Lower lobe of right lung (tissue), 2 donors: ENCODE measurements around the gene PIK3C3. TPM values are rescaled to one million over a fixed set of nuclear protein-coding genes. Genes with fewer than 3 reads are reported as not detected.
"Not testable (repeated sequence)": the region's sequence is repeated elsewhere in the genome, so short reads cannot be mapped to it uniquely, and the experiment has no call there.

Experiments used
- ATAC-seq, 2 donors: fragments of 200-7000 bp; cut with Tn5 transposase; one replicate each; pipeline ENCODE4 v1.9.1; 2020 to 2022; ENCODE audit warnings: mild to moderate bottlenecking in 2 of 2, moderate library complexity in 2 of 2
- DNase-seq: peaks from one replicate; pipeline ENCODE4 v3.0.0-alpha.2; 2020
- H3K27ac ChIP-seq: fragments of 200-600 bp; one replicate; pipeline ENCODE4 v1.8.0; 2022
- H3K27me3 ChIP-seq: fragments of 200-600 bp; one replicate; pipeline ENCODE4 v1.8.0; 2022; ENCODE audit warnings: low read depth
- H3K36me3 ChIP-seq: fragments of 200-600 bp; one replicate; pipeline ENCODE4 v1.8.0; 2022; ENCODE audit warnings: mild to moderate bottlenecking
- H3K4me1 ChIP-seq: fragments of 200-600 bp; one replicate; pipeline ENCODE4 v1.8.0; 2022
- H3K4me3 ChIP-seq: fragments of 200-600 bp; one replicate; pipeline ENCODE4 v1.8.0; 2022; ENCODE audit warnings: mild to moderate bottlenecking
- H3K9me3 ChIP-seq: fragments of 200-600 bp; one replicate; pipeline ENCODE4 v1.8.0; 2022
- intact Hi-C: fragments of 100-400 bp; cut with DNase I; formaldehyde crosslinking; loops from one replicate; pipeline ENCODE4 v1.11.0; 2022
- total RNA-seq: library from RNA; stranded (reverse); fragmentation: NEBNext Ultra II Directional; extraction: Animal tissue kit (Norgen Biotek cat#: 25700); gene quantifications from one replicate; pipeline ENCODE4 v1.2.1, GENCODE V29; 2021
- TF ChIP-seq, protein P1 (sequence below): fragments of 200-600 bp; IDR thresholded peaks from one replicate; pipeline ENCODE4 v1.8.0; 2022; ENCODE audit warnings: antibody characterized with exemption, mild to moderate bottlenecking
- donor health status: DM: no; HTN: yes; CAD: no; lungs with severe emphysema.

Gene PIK3C3
- total RNA-seq, 1 donor from 2014 or later = 51.2 TPM

DNA sequence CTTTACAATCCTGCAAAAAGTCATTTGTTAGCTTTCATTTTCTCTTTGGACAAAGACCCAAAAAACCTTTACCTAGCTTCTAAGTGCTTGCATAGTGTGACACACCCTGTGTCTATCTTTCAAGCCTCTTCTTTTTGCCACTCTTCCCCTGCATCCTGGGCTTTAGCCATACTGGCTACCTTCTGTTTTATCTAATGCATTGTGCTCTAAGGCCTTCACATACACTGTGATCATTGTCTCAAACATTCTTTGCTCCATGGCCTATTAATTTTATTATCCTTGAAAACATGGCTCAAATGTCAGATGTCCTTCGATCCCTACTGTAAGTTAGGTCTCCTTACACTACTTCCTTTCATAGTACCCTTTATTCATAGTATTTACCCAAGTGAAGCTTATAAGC is 84.4 kb downstream of the PIK3C3 start:
- H3K4me3 ChIP-seq = no peak overlapping the region
- TF ChIP-seq, protein P1, sequence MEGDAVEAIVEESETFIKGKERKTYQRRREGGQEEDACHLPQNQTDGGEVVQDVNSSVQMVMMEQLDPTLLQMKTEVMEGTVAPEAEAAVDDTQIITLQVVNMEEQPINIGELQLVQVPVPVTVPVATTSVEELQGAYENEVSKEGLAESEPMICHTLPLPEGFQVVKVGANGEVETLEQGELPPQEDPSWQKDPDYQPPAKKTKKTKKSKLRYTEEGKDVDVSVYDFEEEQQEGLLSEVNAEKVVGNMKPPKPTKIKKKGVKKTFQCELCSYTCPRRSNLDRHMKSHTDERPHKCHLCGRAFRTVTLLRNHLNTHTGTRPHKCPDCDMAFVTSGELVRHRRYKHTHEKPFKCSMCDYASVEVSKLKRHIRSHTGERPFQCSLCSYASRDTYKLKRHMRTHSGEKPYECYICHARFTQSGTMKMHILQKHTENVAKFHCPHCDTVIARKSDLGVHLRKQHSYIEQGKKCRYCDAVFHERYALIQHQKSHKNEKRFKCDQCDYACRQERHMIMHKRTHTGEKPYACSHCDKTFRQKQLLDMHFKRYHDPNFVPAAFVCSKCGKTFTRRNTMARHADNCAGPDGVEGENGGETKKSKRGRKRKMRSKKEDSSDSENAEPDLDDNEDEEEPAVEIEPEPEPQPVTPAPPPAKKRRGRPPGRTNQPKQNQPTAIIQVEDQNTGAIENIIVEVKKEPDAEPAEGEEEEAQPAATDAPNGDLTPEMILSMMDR = no peak
- DNase-seq = no peak
- H3K4me1 ChIP-seq = no peaks in the 10 kb centered on the region
- H3K27me3 ChIP-seq = no peaks in the 10 kb centered on the region
- no peak overlapping the region for H3K27ac ChIP-seq
- intact Hi-C loops = no loop called here
- H3K9me3 ChIP-seq = no peaks in the 10 kb centered on the region
- H3K36me3 ChIP-seq = peaks cover 92% of the 10 kb centered on the region
- ATAC-seq = no peak

DNA sequence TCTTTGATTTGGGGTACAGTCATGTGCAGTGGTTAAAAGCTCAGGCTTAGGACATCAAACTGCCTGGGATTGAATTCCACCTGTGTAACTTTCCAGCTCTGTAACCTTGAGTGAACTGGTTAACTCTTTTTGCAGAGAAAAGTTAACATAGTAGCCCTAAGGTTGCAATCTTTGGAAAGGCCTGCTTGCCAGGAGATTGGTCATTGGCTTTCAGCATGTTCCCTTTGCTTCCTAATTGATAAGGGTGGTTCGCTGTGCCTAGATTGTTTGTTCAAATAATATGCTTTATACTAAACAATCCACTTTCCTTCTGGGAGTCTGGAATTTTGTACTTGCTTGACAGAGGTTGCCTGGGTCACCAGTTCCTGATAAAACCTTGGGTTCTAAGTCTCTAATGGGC is 86.8 kb downstream of the PIK3C3 start:
- no peak overlapping the region for H3K27ac ChIP-seq
- H3K4me1 ChIP-seq = no peaks in the 10 kb centered on the region
- TF ChIP-seq, protein P1 = no peak
- peaks cover 87% of the 10 kb centered on the region for H3K36me3 ChIP-seq
- DNase-seq (no peak), ATAC-seq (no peak)
- H3K4me3 ChIP-seq = no peak overlapping the region
- no peaks in the 10 kb centered on the region for H3K9me3 ChIP-seq
- H3K27me3 ChIP-seq = no peaks in the 10 kb centered on the region
- intact Hi-C loops = no loop called here

DNA sequence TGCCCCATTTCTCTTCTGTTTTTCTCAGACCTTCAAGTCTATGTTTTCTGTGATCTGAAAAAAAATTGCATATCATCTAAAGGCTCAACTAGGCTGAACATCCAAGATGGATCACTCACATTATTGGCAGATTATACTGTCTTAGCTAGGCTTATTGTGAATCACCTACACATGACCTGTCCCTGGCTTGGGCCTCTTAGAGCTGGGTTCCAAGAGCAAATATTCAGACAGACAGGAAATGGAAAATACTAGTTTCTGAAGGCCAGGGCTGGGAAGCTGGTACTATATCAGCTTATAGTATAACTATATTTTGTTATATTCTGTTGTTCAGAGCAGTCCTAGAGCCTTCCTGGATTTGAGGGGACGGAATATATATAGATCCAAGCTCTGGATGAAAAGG is 90.3 kb downstream of the PIK3C3 start:
- Histone ChIP-seq H3K27me3 (no peaks in the 10 kb centered on the region), H3K27ac (no peak overlapping the region), H3K36me3 (peaks cover 87% of the 10 kb centered on the region), H3K9me3 (no peaks in the 10 kb centered on the region), H3K4me1 (no peaks in the 10 kb centered on the region), H3K4me3 (no peak overlapping the region)
- TF ChIP-seq, protein P1 = no peak
- no peak for DNase-seq
- no peak for ATAC-seq
- intact Hi-C loops = no loop called here

DNA sequence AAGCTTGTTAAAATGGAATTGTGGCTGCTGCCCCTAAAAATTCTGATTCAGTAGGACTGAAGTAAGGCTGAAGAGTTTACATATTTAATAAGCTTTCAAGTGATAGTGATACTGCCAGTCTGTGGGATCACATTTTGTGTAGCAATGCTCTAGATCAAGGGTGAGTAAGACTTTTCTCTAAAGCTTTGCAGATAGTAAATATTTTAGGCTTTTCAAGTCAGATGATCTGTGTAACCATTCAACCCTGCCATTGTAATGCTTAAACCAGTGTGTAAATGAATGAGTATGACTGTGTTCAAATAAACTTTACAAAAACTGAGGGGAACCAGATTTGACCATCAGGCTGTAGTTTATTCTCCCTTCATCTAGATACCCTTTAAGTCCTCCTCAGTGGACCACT is 92.7 kb downstream of the PIK3C3 start:
- Histone ChIP-seq H3K9me3 (no peaks in the 10 kb centered on the region), H3K27me3 (no peaks in the 10 kb centered on the region), H3K4me3 (no peak overlapping the region), H3K4me1 (no peaks in the 10 kb centered on the region), H3K36me3 (peaks cover 75% of the 10 kb centered on the region), H3K27ac (no peak overlapping the region)
- ATAC-seq = no peak
- intact Hi-C loops = no loop called here
- TF ChIP-seq, protein P1 = no peak
- no peak for DNase-seq

DNA sequence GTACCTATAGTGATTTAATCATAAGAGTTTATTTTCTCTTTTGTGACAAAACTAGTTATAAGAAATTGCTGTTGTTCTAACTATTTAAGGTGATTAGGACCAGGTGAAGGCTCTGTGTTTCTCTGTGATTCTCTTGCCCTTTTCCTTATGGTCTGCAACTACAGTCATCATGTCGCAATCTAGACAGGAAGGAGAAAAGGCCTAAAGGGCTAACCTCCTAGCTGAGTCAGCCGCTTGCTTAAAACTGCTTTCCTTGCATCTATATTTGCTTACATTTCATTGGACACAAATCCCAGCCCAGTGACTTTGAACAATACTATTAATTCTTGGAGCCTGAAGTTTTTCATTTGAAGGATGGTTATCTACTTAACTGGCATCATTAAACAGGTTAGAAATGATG is 93.1 kb downstream of the PIK3C3 start:
- Histone ChIP-seq H3K4me1 (no peaks in the 10 kb centered on the region), H3K27me3 (no peaks in the 10 kb centered on the region), H3K36me3 (peaks cover 72% of the 10 kb centered on the region), H3K9me3 (no peaks in the 10 kb centered on the region), H3K27ac (no peak overlapping the region), H3K4me3 (no peak overlapping the region)
- intact Hi-C loops = no loop called here
- ATAC-seq (peak in 1 of 2 donors; percentile 40), DNase-seq (no peak)
- TF ChIP-seq, protein P1 = no peak

DNA sequence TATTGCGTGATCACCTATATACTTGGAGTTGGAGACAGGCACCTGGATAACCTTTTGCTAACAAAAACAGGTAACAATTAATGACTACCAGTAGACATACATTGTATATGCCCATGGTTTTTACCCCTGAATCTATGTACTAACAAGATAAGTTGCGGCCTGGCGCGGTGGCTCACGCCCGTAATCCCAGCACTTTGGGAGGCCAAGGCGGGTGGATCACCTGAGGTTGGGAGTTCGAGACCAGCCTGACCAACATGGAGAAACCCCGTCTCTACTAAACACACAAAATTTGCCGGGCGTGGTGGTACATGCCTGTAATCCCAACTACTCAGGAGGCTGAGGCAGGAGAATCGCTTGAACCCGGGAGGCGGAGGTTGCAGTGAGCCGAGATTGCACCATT is 94.5 kb downstream of the PIK3C3 start:
- H3K27me3 ChIP-seq, H3K9me3 ChIP-seq, H3K27ac ChIP-seq, H3K4me1 ChIP-seq, DNase-seq, H3K4me3 ChIP-seq, ATAC-seq, intact Hi-C loops: not testable (repeated sequence)
- peaks cover 59% of the 10 kb centered on the region for H3K36me3 ChIP-seq
